HL-60/S4 treated with phorbol 12-myristate 13-acetate at 8.2 ng/mL for 4 days and 3 days (cell line): ENCODE data around the gene AMIGO2.
"Not testable (repeated sequence)": the region's sequence is repeated elsewhere in the genome, so short reads cannot be mapped to it uniquely, and the experiment has no call there.

Source experiments
- in situ Hi-C: fragments of 300-500 bp; cut with MboI; formaldehyde crosslinking; loops from 2 replicates; pipeline ENCODE4 v1.15.0; 2022; ENCODE audit warnings: low sequenced_read_pairs

AMIGO2 gene

GRCh38 chr12:47079468-47079980 lies at the start of gene AMIGO2, which contains the start of gene PCED1B:
AMIGO2 (minus strand) TSS chr12:47079959; CDS start chr12:47079002, 957 bp downstream.
PCED1B (plus strand) TSS chr12:47079621; CDS start chr12:47235064, 155,443 bp downstream.
- in situ Hi-C loops: no loop called here

- in situ Hi-C loops: no loop called here
Measured at GRCh38 chr12:47126246-47126645, 46.5 kb upstream of the AMIGO2 start.

DNA sequence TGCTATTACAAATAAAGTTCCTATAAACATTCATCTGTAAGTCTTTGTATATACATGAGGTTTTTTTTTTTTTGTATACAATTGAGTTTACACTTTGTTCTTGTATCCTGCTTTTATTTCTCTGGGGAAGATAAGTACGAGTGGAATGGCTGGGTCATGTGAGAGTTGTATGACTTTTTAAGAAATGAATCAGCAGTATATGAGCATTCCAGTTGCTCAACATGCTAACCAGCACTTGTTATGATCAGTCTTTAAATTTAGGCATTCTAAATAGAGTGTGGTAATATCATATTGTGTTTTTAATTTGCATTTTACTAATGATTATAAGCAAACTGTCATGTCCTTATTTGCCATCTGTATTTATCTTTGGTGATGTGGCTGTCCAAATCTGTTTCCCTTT lies 44.7 kb upstream of the AMIGO2 start:
- in situ Hi-C loops: no loop called here

DNA sequence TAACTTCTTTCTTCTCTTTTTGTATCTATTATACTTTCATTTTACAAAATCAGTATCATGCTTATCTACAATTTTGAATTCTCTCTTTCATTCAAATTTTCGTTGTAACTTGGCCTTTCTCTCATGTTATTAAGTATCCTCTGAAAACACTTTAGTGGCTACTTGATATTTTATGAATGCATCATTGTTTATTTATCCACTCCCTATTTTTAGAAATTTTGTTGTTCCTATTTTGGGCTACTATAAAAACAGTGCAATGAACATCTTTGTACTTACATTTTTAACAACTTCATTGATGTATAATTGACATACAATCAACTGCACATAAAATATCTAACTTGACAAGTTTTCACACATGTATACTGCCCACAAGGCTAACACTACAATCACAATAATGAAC lies 44.0 kb upstream of the AMIGO2 start:
- in situ Hi-C loops: no loop called here

DNA sequence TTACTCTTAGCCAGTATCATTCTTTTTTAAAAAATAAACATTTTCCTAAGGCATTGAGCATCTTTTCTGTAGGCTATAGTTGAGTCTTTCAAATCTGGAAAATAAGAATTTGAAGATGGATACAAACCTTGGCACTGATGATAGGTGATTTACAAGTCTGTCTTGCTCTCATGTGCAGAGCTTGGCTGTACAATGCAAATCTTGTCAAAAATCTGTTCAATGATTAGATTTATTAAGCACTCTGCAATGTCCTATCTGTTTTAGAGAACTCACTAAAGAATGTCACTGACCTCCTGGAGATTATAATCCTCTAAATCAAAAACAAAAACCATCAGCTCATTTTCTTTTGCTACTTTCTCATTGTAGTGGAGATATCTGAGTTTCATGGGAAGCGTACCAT lies 42.8 kb upstream of the AMIGO2 start:
- in situ Hi-C loops: no loop called here

GRCh38 chr12:47121146-47121545 lies 41.4 kb upstream of the AMIGO2 start:
- in situ Hi-C loops: no loop called here

GRCh38 chr12:47120736-47121135 lies 41.0 kb upstream of the AMIGO2 start:
- in situ Hi-C loops: no loop called here

DNA sequence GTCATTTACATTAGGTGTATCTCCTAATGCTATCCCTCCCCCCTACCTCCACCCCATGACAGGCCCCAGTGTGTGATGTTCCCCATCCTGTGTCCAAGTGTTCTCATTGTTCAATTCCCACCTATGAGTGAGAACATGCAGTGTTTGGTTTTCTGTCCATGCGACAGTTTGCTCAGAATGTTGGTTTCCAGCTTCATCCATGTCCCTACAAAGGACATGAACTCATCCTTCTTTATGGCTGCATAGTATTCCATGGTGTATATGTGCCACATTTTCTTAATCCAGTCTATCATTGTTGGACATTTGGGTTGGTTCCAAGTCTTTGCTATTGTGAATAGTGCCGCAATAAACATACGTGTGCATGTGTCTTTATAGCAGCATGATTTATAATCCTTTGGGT lies 37.5 kb upstream of the AMIGO2 start:
- in situ Hi-C loops: not testable (repeated sequence)

- in situ Hi-C loops: no loop called here
Measured at GRCh38 chr12:47114481-47114892, 34.7 kb upstream of the AMIGO2 start.

- in situ Hi-C loops: no loop called here
Measured at GRCh38 chr12:47112679-47113078, 32.9 kb upstream of the AMIGO2 start.

GRCh38 chr12:47111854-47112253 lies 32.1 kb upstream of the AMIGO2 start:
- in situ Hi-C loops: no loop called here

- in situ Hi-C loops: no loop called here
Measured at GRCh38 chr12:47111392-47111778, 31.6 kb upstream of the AMIGO2 start.

GRCh38 chr12:47110718-47111391 lies 31.1 kb upstream of the AMIGO2 start:
- in situ Hi-C loops: no loop called here

GRCh38 chr12:47110011-47110541 lies 30.3 kb upstream of the AMIGO2 start:
- in situ Hi-C loops: no loop called here

- in situ Hi-C loops: no loop called here
Measured at GRCh38 chr12:47107926-47108325, 28.2 kb upstream of the AMIGO2 start.

GRCh38 chr12:47107446-47107845 lies 27.7 kb upstream of the AMIGO2 start:
- in situ Hi-C loops: no loop called here

GRCh38 chr12:47105914-47106674 lies 26.3 kb upstream of the AMIGO2 start:
- in situ Hi-C loops: no loop called here

- in situ Hi-C loops: no loop called here
Measured at GRCh38 chr12:47102845-47103651, 23.3 kb upstream of the AMIGO2 start.

- in situ Hi-C loops: no loop called here
Measured at GRCh38 chr12:47102406-47102805, 22.6 kb upstream of the AMIGO2 start.

- in situ Hi-C loops: no loop called here
Measured at GRCh38 chr12:47100160-47100559, 20.4 kb upstream of the AMIGO2 start.

DNA sequence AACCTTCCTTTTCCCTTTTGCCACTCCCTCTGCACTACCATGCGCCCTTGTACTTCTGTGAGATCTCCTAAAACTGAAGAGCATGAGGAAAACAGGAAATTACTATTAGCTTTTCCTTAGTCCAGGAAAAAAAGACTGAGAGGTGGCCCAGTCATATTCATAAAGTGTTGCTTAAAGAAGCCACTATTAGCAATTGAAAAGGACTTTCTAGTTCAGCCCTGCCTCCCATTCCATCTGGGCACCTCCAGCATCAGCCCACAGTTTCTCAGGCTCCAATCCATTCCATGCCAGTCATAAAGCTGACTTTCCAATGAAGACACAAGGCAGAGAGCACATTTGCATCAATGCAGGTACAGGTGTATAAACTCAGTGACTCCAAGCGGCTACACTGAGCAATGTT lies 19.9 kb upstream of the AMIGO2 start:
- in situ Hi-C loops: no loop called here
